ENCODE measurements around the gene KCNIP4.

The KCNIP4 gene

DNA sequence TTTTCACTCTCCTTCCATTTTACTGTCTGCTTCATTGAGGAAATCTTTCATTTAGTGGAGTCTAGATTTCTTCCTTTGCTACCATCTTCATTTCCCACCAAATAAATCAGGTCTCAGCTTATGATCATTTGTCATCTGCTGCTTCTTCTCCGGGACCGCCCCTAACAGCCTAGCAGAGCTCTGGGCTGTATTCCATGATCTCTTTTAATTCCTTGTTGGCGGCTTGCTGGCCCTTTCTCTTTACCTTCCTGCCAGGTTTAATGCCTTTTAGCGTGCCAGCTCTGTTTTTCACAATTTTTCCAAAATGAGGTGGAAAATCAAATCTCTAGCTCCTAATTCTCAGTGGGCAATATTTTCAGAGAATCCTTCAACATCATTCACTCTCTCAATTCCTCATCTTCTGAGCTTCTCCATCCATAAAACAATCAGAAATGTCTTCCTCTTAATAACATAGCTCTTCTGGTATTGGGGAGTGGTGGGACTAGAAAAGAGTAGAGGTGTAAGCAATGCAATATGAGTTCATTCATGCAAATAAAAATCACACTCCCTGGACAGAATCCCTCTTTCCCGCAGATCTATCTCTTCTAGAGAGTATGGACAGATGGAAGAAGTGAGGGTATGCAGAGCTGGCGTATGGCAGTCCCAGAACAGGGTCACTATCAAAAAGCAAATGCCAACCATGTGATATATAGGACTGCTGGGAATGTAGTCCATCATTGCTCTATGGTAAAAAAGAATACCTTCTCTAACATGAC is 491.3 kb downstream of the KCNIP4 start:
- no peak for DNase-seq (ENCODE audit: low spot score)

DNA sequence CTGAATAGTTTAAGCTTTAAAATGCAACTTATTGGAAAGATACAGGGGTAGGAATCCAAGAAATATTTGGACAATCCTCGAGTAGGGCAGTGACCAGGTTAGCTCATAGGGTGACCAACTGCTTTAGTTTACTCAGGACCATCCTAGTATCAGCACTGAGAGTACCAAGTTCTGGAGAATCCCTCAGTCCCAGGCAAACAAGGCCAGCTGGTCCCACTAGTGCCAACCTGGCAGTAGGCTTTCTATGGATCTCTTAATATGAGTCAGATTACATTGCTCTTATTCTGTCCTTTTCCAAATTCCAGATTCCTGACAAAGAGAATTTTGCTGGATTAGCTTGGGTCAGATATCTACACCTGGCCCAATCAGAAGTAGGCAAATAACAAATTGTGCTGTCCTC is 493.7 kb downstream of the KCNIP4 start:
- DNase-seq (ENCODE audit: low spot score) = no peak

- no peak for DNase-seq (ENCODE audit: low spot score)
Measured at GRCh38 chr4:21454201-21454600, 494.4 kb downstream of the KCNIP4 start.

- DNase-seq (ENCODE audit: low spot score) = peak; percentile 4
Measured at GRCh38 chr4:21452931-21453330, 495.6 kb downstream of the KCNIP4 start.

DNA sequence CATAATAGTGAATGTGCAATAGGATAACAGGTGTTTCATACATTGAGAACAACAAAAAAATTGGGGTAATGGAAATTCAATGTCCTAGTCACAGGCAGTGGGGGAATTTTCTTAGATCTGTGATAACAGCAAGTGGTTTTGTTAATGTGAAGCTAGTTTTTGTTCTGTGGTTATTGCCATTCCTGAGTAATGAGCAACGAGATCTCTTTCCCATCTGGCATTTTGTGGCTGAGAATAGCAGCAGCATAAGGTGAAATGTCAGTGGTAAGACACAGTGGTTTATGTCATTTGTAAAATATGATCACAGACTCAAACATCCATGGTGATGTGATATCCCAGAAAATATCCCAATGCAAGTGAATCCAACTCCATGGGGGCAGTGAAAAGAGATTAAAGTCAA is 497.5 kb downstream of the KCNIP4 start:
- DNase-seq (ENCODE audit: low spot score) = peak; percentile 6

DNA sequence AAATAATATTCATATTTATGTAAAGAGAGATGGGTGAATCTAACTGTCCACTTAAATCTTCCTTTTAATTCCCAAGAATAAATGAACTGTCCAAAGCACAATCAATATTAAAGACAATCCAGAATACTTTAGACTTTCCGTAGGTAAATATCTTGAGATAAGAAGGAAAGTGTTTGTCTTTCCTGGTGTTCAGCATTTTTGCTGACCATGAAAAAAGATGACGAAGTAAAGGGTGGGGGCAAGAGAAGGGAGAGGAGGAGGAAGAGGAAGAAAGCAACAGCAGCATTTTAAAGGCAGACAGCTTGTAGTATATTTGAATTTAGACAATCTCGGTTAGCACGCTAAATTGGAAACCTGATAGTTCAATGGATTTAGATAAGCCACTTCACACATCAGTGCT is 498.2 kb downstream of the KCNIP4 start:
- DNase-seq (ENCODE audit: low spot score) = no peak

DNA sequence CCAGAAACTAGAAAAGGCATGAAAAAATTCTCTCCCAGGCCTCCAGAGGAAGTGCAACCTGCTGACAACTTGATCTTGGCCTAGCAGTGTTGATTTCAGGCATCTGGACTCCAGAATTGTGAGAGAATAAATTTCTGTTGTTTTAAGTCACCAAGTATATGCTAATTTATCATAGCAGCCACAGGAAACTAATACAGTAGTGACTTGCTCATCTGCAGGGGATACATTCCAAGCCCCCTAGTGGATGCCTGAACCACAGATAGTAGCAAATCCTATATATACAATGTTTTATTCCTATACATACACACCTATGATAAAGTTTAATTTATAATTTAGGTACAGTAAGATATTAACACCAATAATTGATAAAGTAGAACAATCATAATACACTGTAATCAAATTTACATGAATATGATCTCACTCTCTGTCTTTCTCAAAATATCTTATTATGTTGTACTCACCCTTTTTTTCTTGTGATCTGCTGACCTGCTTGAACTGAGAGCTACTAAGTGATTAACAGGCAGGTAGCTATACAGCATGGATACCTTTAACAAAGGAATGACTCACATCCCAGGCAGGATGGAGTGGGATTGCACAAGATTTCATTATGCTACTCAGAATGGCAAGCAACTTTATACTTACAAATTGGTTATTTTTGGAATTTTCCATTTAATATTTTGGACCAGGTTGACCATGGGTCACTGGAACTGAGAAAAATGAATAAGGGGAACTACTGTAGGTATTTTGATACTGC is 501.1 kb downstream of the KCNIP4 start:
- DNase-seq (ENCODE audit: low spot score) = no peak

DNA sequence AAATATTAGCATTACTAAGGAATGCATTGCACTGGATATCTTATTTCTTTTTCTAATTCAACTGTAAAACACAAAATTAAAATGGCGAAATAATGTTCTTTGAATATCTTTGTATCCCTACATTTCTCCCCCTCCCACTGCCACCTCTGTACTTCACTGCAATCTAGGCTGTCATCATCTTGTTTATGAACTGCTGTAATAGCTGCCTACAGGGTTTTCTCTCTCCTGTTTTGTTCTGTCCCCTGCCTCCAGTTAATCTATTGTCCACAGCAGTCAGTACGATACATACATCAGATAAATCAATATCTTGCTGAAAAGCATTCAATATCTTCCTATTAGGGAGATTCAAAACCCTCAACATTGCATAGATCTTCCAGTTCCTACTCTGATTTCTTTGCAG is 528.4 kb downstream of the KCNIP4 start:
- no peak for DNase-seq (ENCODE audit: low spot score)

DNA sequence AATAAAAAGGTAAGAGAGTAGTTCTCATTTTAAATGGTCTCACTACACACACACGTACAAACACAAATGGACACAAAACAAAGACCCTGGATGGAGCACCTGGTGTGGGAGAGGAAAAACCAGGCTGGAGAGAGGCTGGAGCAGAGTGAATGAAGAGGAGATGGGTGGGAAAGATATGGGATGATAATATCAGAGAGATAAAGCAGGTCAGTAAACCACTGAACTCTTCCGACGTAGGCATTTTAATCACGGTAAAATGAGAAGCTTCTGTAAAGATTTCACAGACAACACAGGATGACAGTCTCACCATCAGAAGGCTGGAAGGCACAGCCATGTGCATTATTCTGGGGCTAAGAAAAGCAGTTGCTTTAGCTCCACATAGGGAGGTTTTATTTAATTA is 532.8 kb downstream of the KCNIP4 start:
- DNase-seq (ENCODE audit: low spot score) = no peak

GRCh38 chr4:21413807-21414370 is 534.7 kb downstream of the KCNIP4 start:
- DNase-seq (ENCODE audit: low spot score) = no peak

DNA sequence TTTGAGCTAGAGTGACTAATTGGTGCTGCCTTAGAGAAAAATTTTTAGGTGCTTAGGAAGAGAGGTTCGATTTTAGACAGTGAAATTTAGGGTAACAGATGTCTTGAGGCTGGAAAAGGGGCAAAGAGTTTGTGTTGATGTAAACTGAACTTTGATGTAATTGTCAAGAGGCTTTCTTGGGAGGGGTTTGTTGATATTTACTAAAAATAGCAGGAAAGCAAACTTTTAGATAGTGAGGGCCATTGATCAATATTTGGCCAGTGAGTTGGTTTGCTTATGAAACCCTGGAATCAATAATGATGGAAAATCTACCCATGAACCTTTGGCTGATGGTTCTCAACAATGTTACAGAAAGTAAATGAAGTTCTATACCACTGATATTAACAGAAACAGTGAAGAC is 537.5 kb downstream of the KCNIP4 start:
- DNase-seq (ENCODE audit: low spot score) = no peak

GRCh38 chr4:21410372-21410771 is 538.2 kb downstream of the KCNIP4 start:
- no peak for DNase-seq (ENCODE audit: low spot score)

DNA sequence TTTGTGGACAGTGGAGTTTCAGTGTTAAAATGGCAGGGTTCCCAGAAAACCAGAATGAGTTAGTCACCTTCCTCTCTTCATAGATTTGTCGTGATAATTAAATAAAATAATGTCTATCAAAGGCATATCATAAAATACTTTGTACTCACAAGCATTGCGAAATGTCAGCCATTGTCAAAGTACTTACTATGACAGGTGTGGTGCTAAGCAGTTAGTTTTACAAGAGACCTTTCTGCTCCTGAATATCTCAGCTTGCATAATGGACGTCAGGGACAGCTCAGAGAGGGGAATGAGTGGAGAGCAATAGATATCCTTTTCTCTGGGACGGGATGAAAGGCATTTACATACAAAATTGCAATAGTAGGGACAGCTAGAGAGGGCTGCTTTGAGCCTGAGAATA is 560.9 kb downstream of the KCNIP4 start:
- no peak for DNase-seq (ENCODE audit: low spot score)

GRCh38 chr4:21386166-21386780 is 562.3 kb downstream of the KCNIP4 start:
- DNase-seq (ENCODE audit: low spot score) = no peak

DNA sequence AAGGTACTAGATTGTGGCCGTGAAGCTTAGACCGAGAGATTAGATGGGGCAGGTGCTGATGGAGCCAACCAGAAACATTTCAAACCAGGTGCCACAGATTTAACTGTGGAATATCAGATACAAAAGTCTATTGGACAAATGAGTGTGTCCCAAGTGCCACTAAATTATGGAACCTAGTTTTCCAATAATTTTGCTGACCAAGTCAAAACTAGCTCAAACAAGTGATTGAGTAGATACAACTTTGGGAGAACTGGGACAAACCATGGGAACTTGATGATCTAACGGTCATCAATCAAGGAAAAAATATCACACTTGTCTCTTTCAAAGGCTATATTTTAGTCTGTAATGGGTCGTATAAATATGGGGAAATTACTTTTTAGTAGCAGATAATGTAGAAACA is 562.9 kb downstream of the KCNIP4 start:
- DNase-seq (ENCODE audit: low spot score) = no peak

DNA sequence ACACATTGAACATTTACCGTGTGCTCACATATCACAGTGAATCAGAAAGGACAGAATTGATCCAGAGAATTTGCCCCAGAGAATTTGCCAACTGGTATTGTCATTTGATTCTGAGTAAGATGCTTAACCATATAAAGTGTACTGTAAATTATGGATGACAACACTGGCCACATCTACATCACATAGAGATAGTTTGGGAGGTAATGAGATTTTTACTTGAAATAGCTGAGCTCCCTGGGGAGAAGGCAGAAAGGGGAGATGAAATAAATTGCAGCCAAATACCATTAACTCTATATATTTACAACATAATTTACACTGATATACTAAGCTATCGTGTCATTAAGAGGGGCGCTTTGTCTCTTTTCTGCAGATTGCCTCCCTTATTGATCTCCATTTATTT is 564.0 kb downstream of the KCNIP4 start:
- no peak for DNase-seq (ENCODE audit: low spot score)

GRCh38 chr4:21380861-21381260 is 567.7 kb downstream of the KCNIP4 start:
- DNase-seq (ENCODE audit: low spot score) = no peak

- no peak for DNase-seq (ENCODE audit: low spot score)
Measured at GRCh38 chr4:21377046-21377445, 571.5 kb downstream of the KCNIP4 start.

- no peak for DNase-seq (ENCODE audit: low spot score)
Measured at GRCh38 chr4:21376176-21376575, 572.4 kb downstream of the KCNIP4 start.

- no peak for DNase-seq (ENCODE audit: low spot score)
Measured at GRCh38 chr4:21374641-21375368, 573.8 kb downstream of the KCNIP4 start.

GRCh38 chr4:21367567-21367966 is 581.0 kb downstream of the KCNIP4 start:
- no peak for DNase-seq (ENCODE audit: low spot score)

DNA sequence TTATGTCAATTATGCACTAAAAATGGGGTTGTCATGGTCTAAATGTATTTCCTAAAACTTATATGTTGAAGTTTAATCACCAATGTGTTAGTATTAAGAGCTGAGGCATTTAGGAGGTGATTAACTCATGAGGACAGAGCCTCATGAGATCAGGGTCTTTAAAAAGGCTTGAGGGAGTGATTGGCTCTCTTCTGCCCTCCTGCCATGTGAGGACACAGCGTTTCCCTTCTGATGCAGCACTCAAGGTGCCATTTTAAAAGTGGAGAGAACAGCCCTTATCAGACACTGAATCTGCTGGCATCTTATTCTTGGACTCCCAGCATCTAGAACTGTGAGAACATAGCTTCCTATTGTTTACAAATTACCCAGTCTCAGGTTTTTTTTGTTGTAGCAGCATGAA is 581.7 kb downstream of the KCNIP4 start:
- DNase-seq (ENCODE audit: low spot score) = no peak

Data from COLO829 (cell line).